NCI-H1694 treated with DMSO at 0.1 percent for 48 hours (cell line): ENCODE data around the gene SLC6A8.
"Not testable (repeated sequence)": the region's sequence is repeated elsewhere in the genome, so short reads cannot be mapped to it uniquely, and the experiment has no call there.

Experiments
- DNase-seq: peaks from one replicate; lab custom pipeline; 2025; lab: John Stamatoyannopoulos, UW

SLC6A8 gene

GRCh38 chrX:153731117-153731844 is 43.6 kb downstream of the SLC6A8 start:
- no peak for DNase-seq

- DNase-seq = no peak
These were observed 44.1 kb downstream of the SLC6A8 start for GRCh38 chrX:153731845-153732215.

- no peak for DNase-seq
These were observed 44.7 kb downstream of the SLC6A8 start for GRCh38 chrX:153732401-153732800.

- no peak for DNase-seq
These were observed 46.0 kb downstream of the SLC6A8 start for GRCh38 chrX:153733651-153734240.

- DNase-seq = no peak
These were observed 47.1 kb downstream of the SLC6A8 start for GRCh38 chrX:153734871-153735270.

GRCh38 chrX:153735274-153735673 is 47.5 kb downstream of the SLC6A8 start:
- no peak for DNase-seq

- DNase-seq = no peak
These were observed 48.5 kb downstream of the SLC6A8 start for GRCh38 chrX:153736071-153736820.

GRCh38 chrX:153736871-153737441 is 49.2 kb downstream of the SLC6A8 start:
- no peak for DNase-seq

GRCh38 chrX:153738056-153738605 is 50.4 kb downstream of the SLC6A8 start:
- no peak for DNase-seq

- no peak for DNase-seq
These were observed 52.2 kb downstream of the SLC6A8 start for GRCh38 chrX:153739754-153740486.

GRCh38 chrX:153740631-153741222 is 53.0 kb downstream of the SLC6A8 start:
- DNase-seq = no peak

- no peak for DNase-seq
These were observed 53.7 kb downstream of the SLC6A8 start for GRCh38 chrX:153741446-153741845.

- not testable (repeated sequence) for DNase-seq
These were observed 54.4 kb downstream of the SLC6A8 start for GRCh38 chrX:153742111-153742510.

GRCh38 chrX:153742796-153743467 is 55.2 kb downstream of the SLC6A8 start:
- DNase-seq = not testable (repeated sequence)

GRCh38 chrX:153743468-153744209 is 55.9 kb downstream of the SLC6A8 start:
- not testable (repeated sequence) for DNase-seq

GRCh38 chrX:153744210-153745066 is 56.7 kb downstream of the SLC6A8 start:
- no peak for DNase-seq

- DNase-seq = not testable (repeated sequence)
These were observed 57.3 kb downstream of the SLC6A8 start for GRCh38 chrX:153745067-153745433.
